Nephron (organoid): ENCODE results near the gene FOXA2.
A peak's percentile ranks its signal among the peaks of the same experiment; 100 is the strongest.

Source experiments
- H3K27ac Mint-ChIP-seq, 3 experiments: 2 replicates each; pipeline ENCODE4 v1.8.0; 2020; ENCODE audit warnings: mixed read lengths in 3 of 3, mild to moderate bottlenecking in 2 of 3, moderate library complexity in 1 of 3
- H3K27me3 Mint-ChIP-seq: 2 replicates; pipeline ENCODE4 v1.8.0; 2021; ENCODE audit warnings: low read depth, mild to moderate bottlenecking, moderate library complexity, mixed read lengths
- H3K36me3 Mint-ChIP-seq: 2 replicates; pipeline ENCODE4 v1.8.0; 2020; ENCODE audit warnings: low read depth, mixed read lengths
- H3K4me1 Mint-ChIP-seq: 2 replicates; pipeline ENCODE4 v1.8.0; 2020; ENCODE audit warnings: mixed read lengths
- H3K4me3 Mint-ChIP-seq, 3 experiments: 2 replicates each; pipeline ENCODE4 v1.8.0; 2020; ENCODE audit warnings: mild to moderate bottlenecking in 3 of 3, mixed read lengths in 3 of 3, moderate library complexity in 2 of 3
- H3K9me3 Mint-ChIP-seq: 2 replicates; pipeline ENCODE4 v1.8.0; 2020; ENCODE audit warnings: mixed read lengths
- CTCF ChIP-seq, 3 experiments: fragments of 200-600 bp; sonication (generic); IDR thresholded peaks; one replicate each; pipeline ENCODE4 v1.5.0; 2021; ENCODE audit warnings: antibody characterized with exemption in 3 of 3; ENCODE audit not compliant: unreplicated experiment in 3 of 3

The FOXA2 gene

DNA sequence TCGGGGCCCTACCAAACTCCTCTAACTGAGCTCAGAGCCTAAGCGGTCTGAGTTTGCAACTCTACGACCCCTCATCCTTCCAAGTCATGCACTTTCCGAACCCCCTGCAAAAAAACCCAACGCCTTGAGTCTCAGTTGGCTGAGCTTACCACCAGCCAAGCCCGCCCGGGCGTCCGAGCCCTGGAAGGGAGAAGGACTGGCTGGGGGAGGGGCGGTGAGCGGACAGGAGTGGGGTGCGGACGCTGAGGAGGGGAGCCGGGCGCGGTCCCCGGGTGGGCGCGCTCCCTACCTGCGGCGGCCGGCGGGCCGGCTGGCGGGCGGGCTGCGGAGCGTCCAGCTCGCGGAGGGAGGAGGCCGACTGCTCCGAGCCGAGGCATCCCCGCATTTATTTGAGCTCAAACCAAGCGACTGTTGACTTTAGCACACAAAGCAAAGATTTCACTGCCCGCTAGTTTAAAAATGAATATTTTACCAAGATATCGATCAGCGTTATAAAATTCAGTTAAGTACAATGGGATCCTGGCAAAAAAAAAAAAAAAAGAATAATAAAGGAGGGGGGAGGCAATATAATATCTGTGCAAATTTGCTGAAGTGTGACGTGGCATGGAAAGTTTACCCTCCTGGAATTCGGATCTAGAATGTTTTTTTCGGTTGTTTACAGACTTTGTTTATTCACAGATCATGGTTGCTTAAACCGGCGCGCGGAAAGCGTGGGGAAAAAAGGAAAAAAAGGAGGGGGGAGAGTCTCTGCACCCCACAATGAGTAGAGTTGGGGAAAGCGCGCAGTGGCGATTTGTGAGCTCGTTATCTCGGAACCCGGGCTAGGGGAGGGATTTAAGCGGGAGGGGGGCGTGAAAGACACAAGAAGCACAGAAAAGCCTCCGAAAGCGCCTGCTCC lies 5.9 kb downstream of the FOXA2 start:
- Mint-ChIP-seq H3K27me3 (peaks cover 100% of the 10 kb centered on the region), H3K4me3 (peak overlapping the region; percentile 12 to 41 (median 23)), H3K9me3 (no peaks in the 10 kb centered on the region), H3K4me1 (peaks cover 14% of the 10 kb centered on the region), H3K27ac (no peak overlapping the region), H3K36me3 (peaks cover 4% of the 10 kb centered on the region)
- no peak for TF ChIP-seq CTCF (IDR thresholded peaks at IDR 0.05; ENCODE audit: unreplicated experiment in 3 of 3)

GRCh38 chr20:22577515-22578220 lies 6.7 kb downstream of the FOXA2 start:
- no peak for TF ChIP-seq CTCF (IDR thresholded peaks at IDR 0.05; ENCODE audit: unreplicated experiment in 3 of 3)
- H3K27me3 Mint-ChIP-seq = peaks cover 100% of the 10 kb centered on the region
- no peaks in the 10 kb centered on the region for H3K9me3 Mint-ChIP-seq
- H3K27ac Mint-ChIP-seq = no peak overlapping the region
- peak overlapping the region in 2 of 3 experiments; percentile 22 to 47 for H3K4me3 Mint-ChIP-seq
- H3K4me1 Mint-ChIP-seq = peaks cover 14% of the 10 kb centered on the region
- H3K36me3 Mint-ChIP-seq = peaks cover 4% of the 10 kb centered on the region

- Mint-ChIP-seq H3K36me3 (peaks cover 4% of the 10 kb centered on the region), H3K27me3 (peaks cover 100% of the 10 kb centered on the region), H3K9me3 (no peaks in the 10 kb centered on the region), H3K27ac (no peak overlapping the region), H3K4me1 (peaks cover 14% of the 10 kb centered on the region), H3K4me3 (no peak overlapping the region)
- TF ChIP-seq CTCF (IDR thresholded peaks at IDR 0.05; ENCODE audit: unreplicated experiment in 3 of 3) = no peak
Observed at GRCh38 chr20:22576733-22577514, 7.4 kb downstream of the FOXA2 start.

- no peak overlapping the region for H3K27ac Mint-ChIP-seq
- H3K9me3 Mint-ChIP-seq = no peaks in the 10 kb centered on the region
- H3K36me3 Mint-ChIP-seq = no peaks in the 10 kb centered on the region
- H3K27me3 Mint-ChIP-seq = peaks cover 100% of the 10 kb centered on the region
- no peak for TF ChIP-seq CTCF (IDR thresholded peaks at IDR 0.05; ENCODE audit: unreplicated experiment in 3 of 3)
- peaks cover 14% of the 10 kb centered on the region for H3K4me1 Mint-ChIP-seq
- no peak overlapping the region for H3K4me3 Mint-ChIP-seq
Observed at GRCh38 chr20:22576273-22576672, 8.1 kb downstream of the FOXA2 start.

DNA sequence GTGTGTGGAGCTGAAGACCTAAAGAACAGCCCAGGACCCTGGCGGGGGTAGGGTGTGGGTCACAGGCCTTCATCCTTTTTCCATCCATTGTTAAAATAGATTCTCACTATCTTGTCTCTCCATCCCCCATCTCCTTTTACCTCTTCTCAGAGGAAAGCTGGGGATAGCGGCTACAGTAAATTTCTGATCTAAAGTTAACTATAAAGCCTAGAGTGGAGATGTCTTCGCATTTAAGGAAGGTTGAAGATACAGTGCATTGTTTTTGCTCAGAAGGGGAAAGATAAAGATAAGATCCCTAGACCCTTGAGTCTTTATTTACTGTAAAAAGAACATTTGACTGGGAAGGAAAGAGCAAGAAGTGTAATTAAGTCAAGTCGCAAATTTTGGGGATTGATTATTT lies 8.6 kb downstream of the FOXA2 start:
- H3K27me3 Mint-ChIP-seq = peaks cover 100% of the 10 kb centered on the region
- H3K27ac Mint-ChIP-seq = no peak overlapping the region
- no peaks in the 10 kb centered on the region for H3K9me3 Mint-ChIP-seq
- H3K4me1 Mint-ChIP-seq = peaks cover 14% of the 10 kb centered on the region
- no peak overlapping the region for H3K4me3 Mint-ChIP-seq
- TF ChIP-seq CTCF (IDR thresholded peaks at IDR 0.05; ENCODE audit: unreplicated experiment in 3 of 3) = no peak
- no peaks in the 10 kb centered on the region for H3K36me3 Mint-ChIP-seq
